CD4-positive, alpha-beta T cell treated with Interleukin-15 for 1 hour (primary cell): Measurements from ENCODE around the gene HMOX2.

Source experiments
- DNase-seq: peaks from one replicate; pipeline ENCODE4 v3.0.0-alpha.2; 2020

HMOX2 gene

DNA sequence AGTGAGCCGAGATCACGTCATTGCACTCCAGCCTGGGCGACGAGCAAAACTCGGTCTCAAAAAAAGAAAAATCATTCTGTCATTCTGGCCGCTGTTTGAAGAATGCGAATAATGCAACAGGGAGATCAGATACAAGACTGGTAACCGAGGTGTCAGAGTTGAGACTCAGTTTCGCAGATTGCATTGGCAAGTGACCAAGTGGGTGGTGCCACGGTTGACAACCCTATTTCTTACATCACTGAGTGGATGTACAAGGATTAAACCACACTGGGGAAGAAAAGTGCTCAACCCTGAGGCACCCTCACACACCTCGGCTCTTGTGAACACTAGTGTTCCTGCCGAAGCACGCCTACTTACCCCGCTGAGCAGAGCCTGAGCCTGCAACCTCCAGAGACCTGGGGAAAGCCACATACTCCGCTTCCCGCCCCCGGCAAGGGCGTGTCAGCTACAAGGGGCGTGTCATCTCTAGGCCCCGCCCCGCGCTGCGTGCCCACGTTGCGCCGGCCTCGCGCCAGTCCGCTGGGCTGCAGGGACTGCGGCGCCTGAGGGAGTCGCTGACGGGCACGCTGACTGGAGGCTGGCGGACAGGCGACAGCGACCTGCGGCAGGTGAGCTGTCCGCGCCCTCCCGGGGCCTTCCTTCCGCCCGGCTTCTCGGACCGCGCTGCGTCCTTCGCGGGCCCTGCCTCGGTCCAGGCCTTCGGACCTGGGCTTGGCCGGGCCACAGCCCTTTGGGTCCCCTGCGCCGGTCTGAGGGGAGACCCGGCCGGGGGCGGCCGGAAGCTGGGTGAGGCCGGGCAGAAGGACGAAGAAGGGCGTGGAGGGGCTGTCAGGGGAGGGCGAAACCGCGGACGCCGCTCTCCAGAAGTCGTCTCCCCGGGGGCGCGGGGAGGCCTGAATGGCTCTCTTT is at the start of gene HMOX2:
Gene HMOX2 (plus strand): TSS at position 519 of the 909 bp plus-strand sequence. CDS start 29,127 bp downstream, outside the sequence.
- peak; percentile 94 for DNase-seq

GRCh38 chr16:4426722-4427372 is 49.4 kb upstream of the HMOX2 start:
- no peak for DNase-seq

DNA sequence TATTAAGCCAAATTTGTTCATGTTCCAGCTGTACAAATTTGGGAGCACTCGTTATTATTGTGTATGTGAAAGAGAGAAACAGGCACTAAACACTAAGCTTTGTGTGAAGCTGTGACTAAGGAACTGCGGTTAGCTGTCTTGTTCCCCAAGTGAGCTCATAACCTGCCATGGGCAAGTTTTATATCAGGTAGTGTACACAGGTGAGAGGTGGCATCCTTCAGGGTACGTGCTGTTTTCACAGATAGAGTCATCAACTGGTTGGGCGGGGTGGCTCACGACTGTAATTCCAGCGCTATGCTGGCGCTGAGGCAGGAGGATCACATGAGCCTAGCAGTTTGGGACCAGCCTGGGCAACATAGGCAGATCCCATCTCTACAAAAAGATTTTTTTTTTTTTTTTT is 47.7 kb upstream of the HMOX2 start:
- no peak for DNase-seq

DNA sequence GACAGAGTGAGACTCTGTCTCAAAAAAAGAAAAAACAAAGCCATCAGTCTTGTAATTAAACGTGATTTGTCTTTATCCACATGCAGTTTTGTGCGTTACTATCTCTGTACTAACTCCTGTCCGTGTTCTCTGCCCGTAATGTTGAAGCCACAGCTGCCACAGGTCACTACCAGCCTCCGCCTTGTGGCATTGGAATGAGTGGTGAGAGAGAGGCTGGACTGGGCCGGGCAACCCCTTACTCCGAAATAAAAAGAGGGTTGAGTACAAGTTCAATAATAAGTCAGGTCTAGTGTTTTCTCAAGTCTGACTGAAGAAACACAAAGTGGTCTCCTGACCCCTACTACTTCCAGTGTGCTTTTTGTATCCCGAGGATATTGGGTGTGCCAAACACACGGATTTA is 45.2 kb upstream of the HMOX2 start:
- DNase-seq, result no peak

DNA sequence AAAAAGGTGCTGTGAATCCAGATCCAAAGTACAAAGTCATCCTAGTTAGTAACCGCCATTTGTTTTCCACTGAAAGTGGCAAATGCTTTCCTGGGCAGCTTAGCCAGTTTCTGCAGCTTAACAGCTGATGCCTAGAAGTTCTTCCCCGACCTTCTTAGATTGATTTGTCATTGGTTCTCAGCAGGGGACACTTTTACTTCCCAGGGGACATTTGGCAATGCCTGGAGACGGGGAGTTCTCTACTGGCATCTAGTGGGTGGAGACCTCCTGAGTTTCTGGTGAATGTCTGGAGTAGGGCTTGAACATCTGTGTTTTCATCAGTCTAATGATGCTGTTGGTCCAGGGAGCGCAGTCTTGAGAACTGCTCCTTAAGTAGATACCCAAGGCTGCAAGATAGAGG is 43.0 kb upstream of the HMOX2 start:
- no peak for DNase-seq

DNA sequence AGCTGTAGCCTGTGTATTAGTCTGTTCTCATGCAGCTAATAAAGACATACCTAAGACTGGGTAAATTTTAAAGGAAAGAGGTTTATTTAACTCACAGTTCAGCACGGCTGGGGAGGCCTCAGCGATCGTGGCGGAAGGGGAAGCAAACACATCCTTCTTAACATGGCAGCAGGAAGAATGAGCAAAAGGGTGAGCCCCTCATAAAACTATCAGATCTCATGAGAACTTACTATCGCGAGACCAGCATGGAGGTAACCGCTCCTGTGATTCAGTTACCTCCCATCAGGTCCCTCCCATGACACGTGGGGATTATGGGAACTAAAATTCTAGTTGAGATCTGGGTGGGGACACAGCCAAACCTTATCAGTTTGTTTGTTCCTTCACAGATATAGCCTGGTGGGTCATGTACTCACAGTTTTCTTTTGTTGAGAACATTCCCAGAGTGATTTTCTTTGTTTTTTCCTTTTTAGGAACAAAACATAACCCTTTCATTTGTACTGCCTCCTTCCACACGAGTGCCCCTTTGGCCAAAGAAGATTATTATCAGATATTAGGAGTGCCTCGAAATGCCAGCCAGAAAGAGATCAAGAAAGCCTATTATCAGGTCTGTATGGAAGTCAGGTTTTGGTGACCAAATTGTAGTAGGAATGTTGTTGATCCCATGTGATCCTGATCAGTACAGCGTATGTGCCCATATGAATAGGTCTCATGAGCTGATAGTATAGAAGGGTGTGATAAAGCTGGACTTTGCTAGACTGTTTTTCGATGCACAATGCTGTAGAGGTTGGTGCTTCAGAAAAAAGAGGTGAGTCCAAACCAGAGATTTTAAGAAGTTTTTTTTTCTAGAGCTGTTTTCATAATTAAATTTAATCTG is 42.0 kb upstream of the HMOX2 start:
- no peak for DNase-seq

- no peak for DNase-seq
Measured at GRCh38 chr16:4435337-4436067, 40.7 kb upstream of the HMOX2 start.

DNA sequence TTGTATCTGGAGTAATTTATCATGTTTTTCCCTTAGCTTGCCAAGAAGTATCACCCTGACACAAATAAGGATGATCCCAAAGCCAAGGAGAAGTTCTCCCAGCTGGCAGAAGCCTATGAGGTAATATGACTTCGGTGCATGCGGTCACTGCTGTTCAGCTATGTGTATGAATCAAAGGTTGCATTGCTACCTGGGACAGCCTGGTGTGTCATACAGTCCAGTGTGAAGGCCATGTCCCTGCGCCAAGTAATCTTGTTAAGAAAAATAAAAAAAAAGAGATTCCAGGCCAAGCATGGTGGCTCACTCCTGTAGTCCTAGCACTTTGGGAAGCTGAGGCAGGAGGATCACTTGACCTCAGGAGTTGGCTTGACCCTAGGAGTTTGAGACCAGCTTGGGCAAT is 38.8 kb upstream of the HMOX2 start:
- no peak for DNase-seq

DNA sequence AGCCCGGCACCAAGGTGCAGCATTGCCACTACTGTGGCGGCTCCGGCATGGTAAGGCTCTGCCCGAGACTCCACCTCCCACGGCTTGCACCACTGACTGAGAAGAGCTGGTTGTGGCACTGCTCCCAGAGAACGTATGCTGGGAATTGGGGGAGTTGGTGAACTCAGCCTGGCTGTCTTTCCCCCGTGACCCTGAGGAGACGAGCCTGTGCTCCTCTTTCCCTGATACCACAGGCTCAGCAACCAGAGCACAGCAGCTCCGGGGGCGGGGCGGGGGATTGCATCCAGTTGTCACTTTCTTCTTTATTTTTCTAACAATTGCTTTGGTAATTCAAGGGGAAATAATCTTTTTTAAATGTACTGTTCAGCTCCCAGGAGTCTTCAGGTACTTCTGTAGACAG is 33.8 kb upstream of the HMOX2 start:
- DNase-seq, result no peak

- no peak for DNase-seq
Measured at GRCh38 chr16:4443271-4443670, 32.9 kb upstream of the HMOX2 start.

DNA sequence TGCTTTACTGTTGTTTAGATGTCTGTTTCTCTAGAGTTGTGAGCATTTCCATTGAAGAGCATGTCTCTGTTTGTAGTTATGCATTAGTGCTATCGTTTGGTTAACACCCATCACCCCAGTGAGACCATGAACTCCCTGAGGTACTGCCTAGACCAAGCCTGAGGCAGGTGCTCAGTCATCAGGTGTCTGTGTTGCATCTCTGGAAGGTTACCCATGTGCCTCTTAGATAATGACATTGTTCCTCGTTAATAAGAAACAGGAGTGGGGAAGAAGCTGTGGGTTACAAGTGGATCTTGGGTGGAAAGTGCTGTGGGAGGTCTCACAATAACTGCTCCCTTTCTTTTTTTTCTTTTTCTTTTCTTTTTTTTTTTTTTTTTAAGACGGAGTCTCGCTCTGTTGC is 32.2 kb upstream of the HMOX2 start:
- no peak for DNase-seq

GRCh38 chr16:4450430-4450829 is 25.8 kb upstream of the HMOX2 start:
- no peak for DNase-seq

DNA sequence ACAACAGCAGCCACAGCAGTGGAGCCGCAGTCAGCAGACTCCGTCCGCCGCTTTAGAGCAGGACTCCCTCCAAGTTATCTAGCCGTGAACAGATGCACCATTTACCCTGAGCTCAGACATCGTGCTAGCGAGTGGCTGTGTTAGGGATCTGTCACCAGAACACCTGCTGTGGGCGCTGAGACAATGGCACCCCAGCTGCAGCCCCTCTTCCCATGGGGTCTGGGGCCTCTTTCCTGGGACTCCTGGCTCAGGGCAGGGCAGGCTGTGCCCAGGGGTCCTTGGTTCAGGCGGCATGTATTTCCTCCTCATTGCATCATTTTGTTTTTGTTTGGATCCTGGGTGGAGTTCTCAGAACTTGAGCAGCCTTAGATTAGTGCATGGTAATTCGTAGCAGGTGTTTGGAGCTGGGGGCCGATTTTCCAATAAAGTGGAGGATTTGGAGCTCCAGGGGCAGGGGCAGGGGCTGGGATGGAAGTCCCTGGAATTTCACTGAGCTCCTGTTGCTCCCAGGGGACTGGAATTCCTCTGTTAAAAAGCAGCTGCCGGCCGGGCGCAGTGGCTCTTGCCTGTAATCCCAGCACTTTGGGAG is 25.2 kb upstream of the HMOX2 start:
- no peak for DNase-seq

- no peak for DNase-seq
Measured at GRCh38 chr16:4452674-4453073, 23.5 kb upstream of the HMOX2 start.

DNA sequence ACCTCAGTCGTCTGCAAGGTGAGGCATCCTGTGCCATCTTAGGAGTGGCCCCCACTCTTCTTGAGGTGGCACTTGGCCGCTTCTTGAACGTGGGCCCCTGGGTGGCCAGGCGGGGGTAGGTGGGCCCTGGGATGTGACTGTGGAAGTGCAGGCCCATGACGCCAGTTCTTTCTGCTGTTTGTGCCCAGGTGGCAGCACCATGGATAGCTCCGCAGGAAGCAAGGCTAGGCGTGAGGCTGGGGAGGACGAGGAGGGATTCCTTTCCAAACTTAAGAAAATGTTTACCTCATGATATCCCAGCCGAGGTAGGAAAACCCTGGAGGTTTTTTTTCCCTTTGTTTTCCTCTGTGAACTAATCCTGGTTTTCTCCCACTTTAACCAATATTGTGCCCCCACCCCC is 21.6 kb upstream of the HMOX2 start:
- DNase-seq, result no peak

DNA sequence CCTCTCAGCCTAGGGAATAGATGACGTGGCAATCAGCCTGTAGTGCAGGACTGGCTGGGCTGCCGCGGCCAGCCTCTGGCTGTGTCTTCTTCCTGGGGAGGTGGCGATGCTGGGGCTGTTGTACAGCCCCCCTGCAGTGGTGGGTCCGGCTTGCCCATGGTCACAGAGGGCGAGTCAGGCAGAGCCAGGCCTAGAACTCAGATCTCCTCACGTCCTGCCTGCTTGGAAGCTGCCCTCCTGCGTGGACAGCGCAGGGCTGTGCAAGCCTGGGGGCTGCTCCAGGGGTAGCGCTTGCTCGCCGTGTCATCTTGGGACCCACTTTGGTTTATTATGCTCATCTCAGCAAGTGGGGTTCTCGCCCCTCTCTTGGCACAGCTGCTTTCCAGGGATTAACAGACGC is 21.1 kb upstream of the HMOX2 start:
- no peak for DNase-seq

DNA sequence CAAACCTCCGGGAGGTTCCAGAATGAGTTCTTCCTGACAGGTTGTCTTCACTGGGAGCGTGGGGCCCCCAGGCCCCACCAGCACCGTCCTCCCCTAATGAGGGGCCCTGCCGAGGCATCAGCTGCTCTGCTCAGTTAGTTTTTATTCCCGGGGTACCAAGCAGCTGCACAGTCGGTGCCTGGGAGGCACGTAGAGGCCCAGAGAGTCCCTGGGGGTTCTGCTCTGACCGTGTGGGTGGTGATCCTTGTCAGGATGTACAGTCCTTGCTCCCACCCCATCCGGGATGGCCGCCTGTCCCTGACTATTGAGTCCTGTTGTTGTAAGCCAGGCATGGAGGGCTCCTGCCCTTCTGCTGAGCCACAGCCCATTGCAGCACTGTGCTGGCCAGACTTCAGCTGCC is 20.2 kb upstream of the HMOX2 start:
- DNase-seq, result no peak

- no peak for DNase-seq
Measured at GRCh38 chr16:4460936-4461249, 15.3 kb upstream of the HMOX2 start.

DNA sequence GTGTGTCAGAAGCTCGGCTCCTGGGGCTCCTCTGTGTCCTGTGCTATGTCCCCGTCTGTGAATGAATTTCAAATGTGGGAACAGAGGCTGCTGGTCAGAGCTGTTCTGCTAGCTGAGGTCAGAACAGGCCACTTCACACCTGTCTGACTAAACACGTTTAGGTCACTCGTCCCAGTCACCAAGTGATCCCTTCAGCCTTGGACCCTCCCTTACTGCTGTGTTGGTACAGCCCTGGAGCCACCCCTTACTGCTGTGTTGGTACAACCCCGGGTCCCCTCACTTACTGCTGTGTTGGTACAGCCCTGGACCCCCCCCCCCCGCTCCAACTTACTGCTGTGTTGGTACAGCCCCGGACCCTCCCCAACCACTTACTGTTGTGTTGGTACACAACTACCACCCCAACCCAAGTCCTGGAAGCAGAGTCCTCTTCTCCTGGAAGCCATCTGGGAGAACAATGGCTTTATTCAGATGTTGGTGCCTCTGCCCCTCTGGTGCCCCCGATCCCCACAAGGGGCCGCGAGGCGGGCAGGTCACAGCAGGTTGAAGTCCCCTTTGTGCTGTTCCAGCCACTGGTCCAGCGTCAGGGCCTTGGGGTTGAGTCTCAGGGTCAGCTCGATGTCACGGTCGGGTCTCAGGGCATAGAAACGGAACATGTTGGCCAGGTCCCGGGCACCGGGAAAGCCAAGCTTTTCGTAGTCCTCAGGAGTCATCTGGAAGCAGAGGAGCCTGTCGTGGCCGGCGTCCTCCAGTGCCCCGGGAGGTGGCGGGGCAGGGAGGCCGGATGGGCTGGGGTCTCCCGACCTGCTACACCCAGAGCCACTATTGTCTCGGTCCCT is 14.7 kb upstream of the HMOX2 start:
- no peak for DNase-seq

DNA sequence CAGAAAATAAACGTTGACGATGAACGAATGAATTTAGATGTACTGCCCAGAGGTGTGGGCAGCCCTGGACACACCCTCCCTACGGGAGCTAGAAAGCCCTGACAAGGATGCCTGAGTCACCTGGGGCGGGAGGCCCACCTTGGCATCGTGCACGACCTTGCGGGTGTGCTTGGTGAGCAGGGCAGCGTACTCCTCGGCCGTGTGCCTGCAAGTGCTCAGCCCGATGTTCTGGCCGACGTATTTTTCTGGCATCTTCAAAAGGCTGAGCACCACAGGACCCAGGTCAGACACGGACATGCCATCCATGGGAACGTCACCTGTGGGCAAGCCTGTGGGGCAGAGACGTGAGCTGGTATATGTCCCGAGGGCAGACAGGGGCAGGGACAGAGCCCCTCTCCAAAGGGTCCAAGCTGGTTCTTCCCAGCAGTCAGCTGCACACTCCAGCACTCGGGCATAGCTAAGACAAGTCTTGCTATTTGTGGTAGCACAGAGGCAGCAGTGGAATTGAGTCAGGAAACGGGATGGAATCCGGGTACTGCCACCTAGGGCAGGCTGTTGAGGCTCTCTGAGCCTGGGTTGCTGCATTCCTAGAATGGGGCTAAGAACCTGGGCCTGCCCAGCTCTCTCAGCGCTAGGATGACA is 12.6 kb upstream of the HMOX2 start:
- DNase-seq, result no peak
